Liver (tissue), 3 donors: ENCODE data around the gene POLR3A.

Experiments
- CTCF ChIP-seq: fragments of 150-350 bp; IDR thresholded peaks from 2 replicates; pipeline ENCODE4 v1.5.1; 2017; ENCODE audit warnings: improper control_type of control experiment, low read depth, low read length; ENCODE audit not compliant: missing input control
- SP1 ChIP-seq: IDR thresholded peaks from 2 replicates; pipeline ENCODE4 v1.6.1; 2018; ENCODE audit warnings: antibody characterized with exemption, mild to moderate bottlenecking
- donor health status: healthy.
- donor health status: healthy.

- TF ChIP-seq CTCF: no peak
- no peak for TF ChIP-seq SP1
These were observed 60.2 kb downstream of the POLR3A start for GRCh38 chr10:77969114-77969513.
